GM12878 (cell line): ENCODE data around the gene SLC36A3. TPM values are rescaled to one million over a fixed set of nuclear protein-coding genes. Genes with fewer than 3 reads are reported as not detected.

ENCODE experiments used
- CBX3 ChIP-seq: fragments of 200-600 bp; sonication (generic); IDR thresholded peaks from 2 replicates; pipeline ENCODE4 v1.6.1; 2016; ENCODE audit warnings: low read depth, borderline replicate concordance
- CREB1 ChIP-seq: IDR thresholded peaks from 2 replicates; pipeline ENCODE4 v1.6.1; 2012; ENCODE audit warnings: low read depth, mild to moderate bottlenecking, inconsistent platforms
- EGR1 ChIP-seq, 2 experiments: IDR thresholded peaks; 1 replicate in 1 of 2; 2 replicates in 1 of 2; pipeline ENCODE4 v1.6.1; 2011 to 2012; ENCODE audit warnings: low read depth in 2 of 2, low read length in 2 of 2, borderline replicate concordance in 1 of 2, mild to moderate bottlenecking in 1 of 2, moderate library complexity in 1 of 2
- EP300 ChIP-seq, 2 experiments: fragments of 150-350 bp in 1 of 2; IDR thresholded peaks; 2 replicates each; pipeline ENCODE4 v1.6.1; 2011 to 2012; ENCODE audit warnings: low read depth in 2 of 2, low read length in 2 of 2, borderline replicate concordance in 1 of 2, improper control_type of control experiment in 1 of 2, inconsistent platforms in 1 of 2; ENCODE audit not compliant: control insufficient read depth in 1 of 2
- ETV6 ChIP-seq, 2 experiments: fragments of 450-650 bp in 1 of 2; IDR thresholded peaks in 1 of 2; conservative IDR thresholded peaks in 1 of 2; 2 replicates each; pipeline ENCODE4 v1.6.1; 2014; ENCODE audit warnings: antibody characterized with exemption in 1 of 2, borderline replicate concordance in 1 of 2, low read depth in 1 of 2, mild to moderate bottlenecking in 1 of 2, moderate library complexity in 1 of 2
- FOS ChIP-seq: IDR thresholded peaks from 3 replicates; pipeline ENCODE4 v1.6.1; 2011; ENCODE audit warnings: borderline replicate concordance; ENCODE audit not compliant: insufficient read length; ENCODE audit errors: extremely low read depth
- GABPA ChIP-seq: IDR thresholded peaks from 2 replicates; pipeline ENCODE4 v1.6.1; 2014; ENCODE audit warnings: antibody characterized with exemption, low read depth, mild to moderate bottlenecking, inconsistent platforms
- GATAD2B ChIP-seq: fragments of 450-650 bp; conservative IDR thresholded peaks from 2 replicates; pipeline ENCODE4 v1.6.1; 2017; ENCODE audit warnings: low read depth, mild to moderate bottlenecking, moderate library complexity
- HDAC2 ChIP-seq: fragments of 200-600 bp; sonication (generic); IDR thresholded peaks from 2 replicates; pipeline ENCODE4 v1.6.1; 2017
- HDGF ChIP-seq: fragments of 450-650 bp; IDR thresholded peaks from 2 replicates; pipeline ENCODE4 v1.6.1; 2016; ENCODE audit warnings: antibody characterized with exemption
- NR2C2 ChIP-seq: IDR thresholded peaks from 2 replicates; pipeline ENCODE4 v1.6.1; 2011; ENCODE audit warnings: borderline replicate concordance, low read depth; ENCODE audit not compliant: control insufficient read depth, insufficient read length
- NRF1 ChIP-seq: conservative IDR thresholded peaks from 2 replicates; pipeline ENCODE4 v1.6.1; 2011; ENCODE audit warnings: mild to moderate bottlenecking, low read depth, low read length, improper control_type of control experiment
- PAX8 ChIP-seq: fragments of 450-650 bp; IDR thresholded peaks from 2 replicates; pipeline ENCODE4 v1.6.1; 2017; ENCODE audit warnings: mild to moderate bottlenecking, moderate library complexity
- POLR2AphosphoS2 ChIP-seq: IDR thresholded peaks from 2 replicates; pipeline ENCODE4 v1.6.1; 2011; ENCODE audit warnings: low read depth, mild to moderate bottlenecking, low read length, improper control_type of control experiment, moderate library complexity
- RAD51 ChIP-seq: fragments of 450-650 bp; IDR thresholded peaks from 2 replicates; pipeline ENCODE4 v1.6.1; 2016; ENCODE audit warnings: moderate library complexity, mild to moderate bottlenecking, inconsistent platforms
- RB1 ChIP-seq: fragments of 450-650 bp; formaldehyde crosslinking; IDR thresholded peaks from 2 replicates; pipeline ENCODE4 v1.6.1; 2017; ENCODE audit warnings: mild to moderate bottlenecking, borderline replicate concordance
- RUNX3 ChIP-seq: IDR thresholded peaks from 2 replicates; pipeline ENCODE4 v1.6.1; 2012; ENCODE audit warnings: low read length, inconsistent platforms
- SPI1 ChIP-seq: IDR thresholded peaks from 2 replicates; pipeline ENCODE4 v1.6.1; 2011; ENCODE audit warnings: low read depth, mild to moderate bottlenecking, low read length, moderate library complexity, borderline replicate concordance; ENCODE audit not compliant: insufficient read depth
- SRF ChIP-seq, 2 experiments: IDR thresholded peaks; 2 replicates each; pipeline ENCODE4 v1.6.1; 2011; ENCODE audit warnings: low read depth in 2 of 2, low read length in 2 of 2, mild to moderate bottlenecking in 1 of 2, moderate library complexity in 1 of 2
- STAT1 ChIP-seq: fragments of 450-650 bp; conservative IDR thresholded peaks from 2 replicates; pipeline ENCODE4 v1.6.1; 2014; ENCODE audit warnings: antibody characterized with exemption, mild to moderate bottlenecking
- STAT3 ChIP-seq: IDR thresholded peaks from 2 replicates; pipeline ENCODE4 v1.6.1; 2011; ENCODE audit warnings: low read depth, low read length, improper control_type of control experiment
- SUZ12 ChIP-seq: fragments of 200-600 bp; sonication (generic); IDR thresholded peaks from one replicate; pipeline ENCODE4 v1.6.1; 2018; ENCODE audit warnings: antibody characterized with exemption, mild to moderate bottlenecking; ENCODE audit not compliant: unreplicated experiment
- ZSCAN29 ChIP-seq: fragments of 450-650 bp; IDR thresholded peaks from 2 replicates; pipeline ENCODE4 v1.6.1; 2017; ENCODE audit warnings: mild to moderate bottlenecking, moderate library complexity
- polyA plus RNA-seq, 11 experiments: library from polyadenylated mRNA; depleted of rRNA in 4 of 11; unstranded in 6 of 11; stranded (reverse) in 5 of 11; fragments of >200 nt; fragmentation: Nextera tagmentation in 4 of 11; fragmentation: Illumina TruSeq in 1 of 11; extraction: Ambion mirVana in 4 of 11; extraction: Trizol in 1 of 11; gene quantifications; 1 replicate in 1 of 11; 2 replicates in 10 of 11; pipeline versions ENCODE4 v1.2.1 to v1.2.3, GENCODE V29; 2011 to 2016; ENCODE audit warnings: inconsistent platforms in 2 of 11, missing spikeins in 2 of 11, low read depth in 1 of 11
- total RNA-seq, 4 experiments: library from RNA; depleted of rRNA in 3 of 4; stranded (reverse); fragments of >200 nt in 3 of 4; fragmentation: Illumina TruSeq in 1 of 4; extraction: Trizol in 1 of 4; gene quantifications; 2 replicates each; pipeline versions ENCODE4 v1.2.1 to v1.2.3, GENCODE V29; 2013 to 2021
- TF ChIP-seq, protein P1 (sequence below): IDR thresholded peaks from 2 replicates; pipeline ENCODE4 v1.6.1; 2012; ENCODE audit warnings: low read depth, low read length, improper control_type of control experiment
- TF ChIP-seq, protein P2 (sequence below): fragments of 150-350 bp; IDR thresholded peaks from 2 replicates; pipeline ENCODE4 v1.6.1; 2014; ENCODE audit warnings: mild to moderate bottlenecking, low read depth, low read length
- TF ChIP-seq, protein P3 (sequence below): IDR thresholded peaks from 2 replicates; pipeline ENCODE4 v1.6.1; 2011; ENCODE audit warnings: low read depth, mild to moderate bottlenecking, low read length, moderate library complexity, borderline replicate concordance; ENCODE audit errors: extremely low read depth

The SLC36A3 gene
- total and polyA plus RNA-seq, 10 of the 15 experiments (the other 5 are each of a cell fraction or from before 2014, with no cell fraction given) = 0.03 TPM; not detected in 9

DNA sequence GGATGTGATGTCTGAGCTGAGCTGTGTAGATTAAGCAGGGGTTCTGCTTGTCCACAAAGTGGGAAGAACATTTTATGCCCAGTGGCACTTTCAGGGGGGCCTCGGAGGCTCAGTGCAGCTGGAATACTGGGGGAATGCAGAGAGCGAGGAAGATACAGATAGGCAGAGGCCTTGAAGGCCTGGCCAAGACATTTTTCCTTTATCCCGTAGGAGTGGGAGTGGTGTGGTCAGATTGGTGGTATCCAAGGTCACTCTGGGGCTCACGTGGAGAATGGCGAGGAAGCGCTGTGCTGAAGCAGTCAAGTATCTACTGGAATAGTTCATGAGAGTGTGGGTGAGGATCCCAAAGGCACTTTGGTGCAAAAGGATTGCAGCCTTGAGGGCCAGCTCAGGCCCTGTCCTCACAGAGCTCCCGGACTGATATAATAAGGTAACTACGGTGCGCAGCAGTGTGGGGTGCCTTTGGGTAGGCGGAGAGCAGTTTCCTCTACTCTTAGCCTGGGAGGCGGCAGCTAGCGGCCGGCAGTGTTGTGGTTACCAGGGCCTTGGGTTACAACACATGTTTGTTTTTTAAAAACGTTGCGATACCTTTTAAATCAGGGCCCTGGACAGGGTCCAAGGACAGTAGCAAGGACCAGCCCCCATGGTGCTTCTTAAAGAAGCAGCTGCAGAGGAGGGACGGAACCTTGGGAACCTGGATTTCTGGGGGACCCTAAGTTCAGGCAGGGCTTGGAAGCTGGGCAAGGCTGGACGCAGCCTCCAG lies 68.9 kb downstream of the SLC36A3 start (continued):
- TF ChIP-seq RUNX3 = peak; percentile 88
- TF ChIP-seq GATAD2B = no peak
- no peak for TF ChIP-seq CBX3
- no peak for TF ChIP-seq RAD51
- TF ChIP-seq, protein P1, sequence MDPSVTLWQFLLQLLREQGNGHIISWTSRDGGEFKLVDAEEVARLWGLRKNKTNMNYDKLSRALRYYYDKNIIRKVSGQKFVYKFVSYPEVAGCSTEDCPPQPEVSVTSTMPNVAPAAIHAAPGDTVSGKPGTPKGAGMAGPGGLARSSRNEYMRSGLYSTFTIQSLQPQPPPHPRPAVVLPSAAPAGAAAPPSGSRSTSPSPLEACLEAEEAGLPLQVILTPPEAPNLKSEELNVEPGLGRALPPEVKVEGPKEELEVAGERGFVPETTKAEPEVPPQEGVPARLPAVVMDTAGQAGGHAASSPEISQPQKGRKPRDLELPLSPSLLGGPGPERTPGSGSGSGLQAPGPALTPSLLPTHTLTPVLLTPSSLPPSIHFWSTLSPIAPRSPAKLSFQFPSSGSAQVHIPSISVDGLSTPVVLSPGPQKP = no peak
- TF ChIP-seq, protein P2, sequence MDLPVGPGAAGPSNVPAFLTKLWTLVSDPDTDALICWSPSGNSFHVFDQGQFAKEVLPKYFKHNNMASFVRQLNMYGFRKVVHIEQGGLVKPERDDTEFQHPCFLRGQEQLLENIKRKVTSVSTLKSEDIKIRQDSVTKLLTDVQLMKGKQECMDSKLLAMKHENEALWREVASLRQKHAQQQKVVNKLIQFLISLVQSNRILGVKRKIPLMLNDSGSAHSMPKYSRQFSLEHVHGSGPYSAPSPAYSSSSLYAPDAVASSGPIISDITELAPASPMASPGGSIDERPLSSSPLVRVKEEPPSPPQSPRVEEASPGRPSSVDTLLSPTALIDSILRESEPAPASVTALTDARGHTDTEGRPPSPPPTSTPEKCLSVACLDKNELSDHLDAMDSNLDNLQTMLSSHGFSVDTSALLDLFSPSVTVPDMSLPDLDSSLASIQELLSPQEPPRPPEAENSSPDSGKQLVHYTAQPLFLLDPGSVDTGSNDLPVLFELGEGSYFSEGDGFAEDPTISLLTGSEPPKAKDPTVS = no peak
- TF ChIP-seq SPI1 = no peak
- TF ChIP-seq PAX8 = no peak
- TF ChIP-seq ETV6 (conservative IDR thresholded peaks at IDR 0.05 in 1 of 2, IDR thresholded peaks at IDR 0.05 in 1 of 2; ENCODE audit: borderline replicate concordance in 1 of 2, low read depth in 1 of 2) = no peak; a peak in 1 of 4 replicates
- TF ChIP-seq POLR2AphosphoS2 = no peak
- no peak for TF ChIP-seq EP300 (IDR thresholded peaks at IDR 0.05; ENCODE audit: borderline replicate concordance in 1 of 2, control insufficient read depth in 1 of 2, low read depth in 2 of 2, low read length in 2 of 2)
- TF ChIP-seq ZSCAN29 = no peak
- no peak for TF ChIP-seq NRF1
- no peak for TF ChIP-seq SUZ12
- TF ChIP-seq EGR1 (IDR thresholded peaks at IDR 0.05; ENCODE audit: borderline replicate concordance in 1 of 2, low read depth in 2 of 2, low read length in 2 of 2) = peak in 1 of 2 experiments; percentile 62; a peak in 1 of 3 replicates
- TF ChIP-seq SRF (IDR thresholded peaks at IDR 0.05; ENCODE audit: low read depth in 2 of 2, low read length in 2 of 2) = 0 out of 4 replicates have a peak, but pooled peaks of 1 of the 2 experiments have one; percentile 35
- TF ChIP-seq HDAC2 = no peak
- no peak for TF ChIP-seq FOS
- no peak for TF ChIP-seq STAT1
- 0 out of 2 replicates have a peak, but pooled peaks have one; percentile 33 for TF ChIP-seq CREB1
- TF ChIP-seq STAT3 = no peak
- TF ChIP-seq NR2C2 = no peak
- no peak for TF ChIP-seq RB1
- TF ChIP-seq HDGF = no peak
- no peak for TF ChIP-seq GABPA
- TF ChIP-seq, protein P3, sequence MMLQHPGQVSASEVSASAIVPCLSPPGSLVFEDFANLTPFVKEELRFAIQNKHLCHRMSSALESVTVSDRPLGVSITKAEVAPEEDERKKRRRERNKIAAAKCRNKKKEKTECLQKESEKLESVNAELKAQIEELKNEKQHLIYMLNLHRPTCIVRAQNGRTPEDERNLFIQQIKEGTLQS = no peak
